Uterus (tissue), 4 donors: ENCODE measurements around the gene UGT1A6. TPM values are rescaled to one million over a fixed set of nuclear protein-coding genes. Genes with fewer than 3 reads are reported as not detected.
"Not testable (repeated sequence)": the region's sequence is repeated elsewhere in the genome, so short reads cannot be mapped to it uniquely, and the experiment has no call there.

Experiments used
- DNase-seq, 2 donors: peaks; one replicate each; pipeline ENCODE4 v3.0.0-alpha.2; 2019 to 2020
- H3K27ac ChIP-seq, 2 donors: fragments of 200-600 bp; sonication (generic); 1 replicate in 1 of 2; 2 replicates in 1 of 2; pipeline ENCODE4 v1.5.1; 2016 to 2018
- H3K27me3 ChIP-seq, 2 donors: fragments of 200-600 bp; sonication (generic); one replicate each; pipeline ENCODE4 v1.5.1; 2018 to 2019; ENCODE audit warnings: control low read depth in 1 of 2
- H3K36me3 ChIP-seq, 2 donors: fragments of 200-600 bp; sonication (generic); one replicate each; pipeline ENCODE4 v1.5.1; 2019; ENCODE audit warnings: control low read depth in 1 of 2
- H3K4me1 ChIP-seq, 2 donors: fragments of 200-600 bp; sonication (generic); one replicate each; pipeline ENCODE4 v1.5.1; 2018 to 2019; ENCODE audit warnings: control low read depth in 1 of 2
- H3K4me3 ChIP-seq, 2 donors: fragments of 200-600 bp; sonication (generic); 1 replicate in 1 of 2; 2 replicates in 1 of 2; pipeline ENCODE4 v1.5.1; 2018 to 2019; ENCODE audit warnings: mild to moderate bottlenecking in 1 of 2
- H3K9me3 ChIP-seq, 2 donors: fragments of 200-600 bp; sonication (generic); one replicate each; pipeline ENCODE4 v1.5.1; 2019; ENCODE audit warnings: control low read depth in 1 of 2
- CTCF ChIP-seq, 4 experiments: fragments of 200-600 bp in 2 of 4; fragments of 450-650 bp in 2 of 4; sonication (generic) in 2 of 4; IDR thresholded peaks; one replicate each; pipeline ENCODE4 v1.5.1; 2016 to 2019; ENCODE audit warnings: antibody characterized with exemption in 4 of 4, mild to moderate bottlenecking in 2 of 4, moderate library complexity in 1 of 4
- POLR2A ChIP-seq, 2 donors: fragments of 450-650 bp; IDR thresholded peaks; one replicate each; pipeline ENCODE4 v1.6.1; 2016; ENCODE audit warnings: antibody characterized with exemption in 2 of 2, mild to moderate bottlenecking in 1 of 2, moderate library complexity in 1 of 2
- intact Hi-C: fragments of 100-400 bp; cut with DNase I; formaldehyde crosslinking; loops from one replicate; pipeline ENCODE4 v1.15.1; 2023; ENCODE audit warnings: low total_unique reads
- total RNA-seq, 4 donors: library from RNA; depleted of rRNA in 3 of 4; stranded (reverse); fragments of >200 nt in 3 of 4; gene quantifications; one replicate each; pipeline versions ENCODE4 v1.1.0 to v1.2.4, GENCODE V29; 2014 to 2023
- donor health status: DM: yes; HTN: yes; CAD: no.

The UGT1A6 gene
- total RNA-seq, 4 donors from 2014 or later: not detected

GRCh38 chr2:233691443-233692433, 952 bp upstream of the UGT1A6 start:
- DNase-seq: no peak

GRCh38 chr2:233693963-233694362, 1.3 kb downstream of the UGT1A6 start:
- H3K9me3 ChIP-seq: no peaks in the 10 kb centered on the region
- TF ChIP-seq CTCF (IDR thresholded peaks at IDR 0.05) (no peak), POLR2A (IDR thresholded peaks at IDR 0.05) (no peak)
- H3K4me3 ChIP-seq: no peak overlapping the region
- H3K27ac ChIP-seq: no peak overlapping the region
- intact Hi-C loops: no loop called here
- H3K27me3 ChIP-seq: no peaks in the 10 kb centered on the region
- DNase-seq: no peak
- no peaks in the 10 kb centered on the region for H3K36me3 ChIP-seq
- H3K4me1 ChIP-seq: no peaks in the 10 kb centered on the region

More at GRCh38 chr2:233691443-233692433, 952 bp upstream of the UGT1A6 start:
- intact Hi-C loops: no loop called here
- no peaks in the 10 kb centered on the region for H3K27me3 ChIP-seq
- H3K9me3 ChIP-seq: no peaks in the 10 kb centered on the region
- H3K4me3 ChIP-seq: no peak overlapping the region
- no peak overlapping the region for H3K27ac ChIP-seq
- H3K36me3 ChIP-seq: no peaks in the 10 kb centered on the region
- no peaks in the 10 kb centered on the region for H3K4me1 ChIP-seq
- no peak for TF ChIP-seq POLR2A (IDR thresholded peaks at IDR 0.05)

- Histone ChIP-seq H3K9me3 (no peaks in the 10 kb centered on the region), H3K27me3 (no peaks in the 10 kb centered on the region), H3K36me3 (no peaks in the 10 kb centered on the region), H3K4me1 (no peaks in the 10 kb centered on the region), H3K27ac (no peak overlapping the region), H3K4me3 (no peak overlapping the region)
- DNase-seq: no peak
- TF ChIP-seq CTCF (IDR thresholded peaks at IDR 0.05) (no peak), POLR2A (IDR thresholded peaks at IDR 0.05) (no peak)
- intact Hi-C loops: no loop called here
Observed at GRCh38 chr2:233698740-233699139, 6.0 kb downstream of the UGT1A6 start.

GRCh38 chr2:233699424-233700027, 6.8 kb downstream of the UGT1A6 start:
- no peak for DNase-seq
- Histone ChIP-seq H3K27ac (no peak overlapping the region), H3K4me1 (no peaks in the 10 kb centered on the region), H3K4me3 (no peak overlapping the region), H3K27me3 (no peaks in the 10 kb centered on the region), H3K36me3 (no peaks in the 10 kb centered on the region), H3K9me3 (no peaks in the 10 kb centered on the region)
- intact Hi-C loops: no loop called here
- TF ChIP-seq POLR2A (IDR thresholded peaks at IDR 0.05) (no peak), CTCF (IDR thresholded peaks at IDR 0.05) (no peak)

GRCh38 chr2:233700028-233700635, 7.4 kb downstream of the UGT1A6 start:
- H3K27me3 ChIP-seq: no peaks in the 10 kb centered on the region
- no peak for DNase-seq
- intact Hi-C loops: no loop called here
- no peaks in the 10 kb centered on the region for H3K4me1 ChIP-seq
- TF ChIP-seq CTCF (IDR thresholded peaks at IDR 0.05) (no peak), POLR2A (IDR thresholded peaks at IDR 0.05) (no peak)
- no peak overlapping the region for H3K4me3 ChIP-seq
- H3K36me3 ChIP-seq: no peaks in the 10 kb centered on the region
- no peak overlapping the region for H3K27ac ChIP-seq
- no peaks in the 10 kb centered on the region for H3K9me3 ChIP-seq

- H3K4me1 ChIP-seq, H3K27ac ChIP-seq, H3K9me3 ChIP-seq, H3K27me3 ChIP-seq, H3K4me3 ChIP-seq, H3K36me3 ChIP-seq, DNase-seq, intact Hi-C loops: not testable (repeated sequence)
Observed at GRCh38 chr2:233700842-233701241, 8.2 kb downstream of the UGT1A6 start.
